NCI-H345 (cell line): Measurements from ENCODE around the gene CLDN14.

Experiments used
- DNase-seq: peaks from one replicate; lab custom pipeline; 2025; lab: John Stamatoyannopoulos, UW

Gene CLDN14

GRCh38 chr21:36433059-36433709 is 46.7 kb downstream of the CLDN14 start:
- DNase-seq: no peak

GRCh38 chr21:36431252-36431651 is 48.7 kb downstream of the CLDN14 start:
- DNase-seq: no peak

GRCh38 chr21:36430841-36431240 is 49.1 kb downstream of the CLDN14 start:
- no peak for DNase-seq

GRCh38 chr21:36429947-36430546 is 49.9 kb downstream of the CLDN14 start:
- DNase-seq: no peak

- no peak for DNase-seq
Observed at GRCh38 chr21:36428761-36429432, 51.0 kb downstream of the CLDN14 start.

- no peak for DNase-seq
Observed at GRCh38 chr21:36427502-36427901, 52.4 kb downstream of the CLDN14 start.

GRCh38 chr21:36425286-36425685 is 54.6 kb downstream of the CLDN14 start:
- DNase-seq: no peak

GRCh38 chr21:36424592-36424991 is 55.3 kb downstream of the CLDN14 start:
- no peak for DNase-seq

- no peak for DNase-seq
Observed at GRCh38 chr21:36423771-36424433, 56.0 kb downstream of the CLDN14 start.

GRCh38 chr21:36422279-36423098 is 57.4 kb downstream of the CLDN14 start:
- DNase-seq: peak; percentile 31

GRCh38 chr21:36420571-36421339 is 59.2 kb downstream of the CLDN14 start:
- DNase-seq: no peak

- peak; percentile 49 for DNase-seq
Observed at GRCh38 chr21:36419996-36420395, 59.9 kb downstream of the CLDN14 start.

- DNase-seq: no peak
Observed at GRCh38 chr21:36419241-36419640, 60.7 kb downstream of the CLDN14 start.

GRCh38 chr21:36415375-36415774 is 64.5 kb downstream of the CLDN14 start:
- peak; percentile 78 for DNase-seq

- no peak for DNase-seq
Observed at GRCh38 chr21:36412916-36413315, 67.0 kb downstream of the CLDN14 start.

GRCh38 chr21:36411301-36411700 is 68.6 kb downstream of the CLDN14 start:
- no peak for DNase-seq
